Activated T-cell treated with anti-CD3 and anti-CD28 coated beads, Interleukin-2, amount 50 U/mL, for 4 hours (primary cell): ENCODE results near the gene AP1S3. TPM values are rescaled to one million over a fixed set of nuclear protein-coding genes. Genes with fewer than 3 reads are reported as not detected.

Source experiments
- ATAC-seq, 2 donors: fragments of 200-7000 bp; cut with Tn5 transposase; one replicate each; pipeline ENCODE4 v1.10.0; 2021
- DNase-seq: peaks from one replicate; pipeline ENCODE4 v3.0.0-alpha.2; 2020
- H3K27me3 Mint-ChIP-seq: one replicate; pipeline ENCODE4 v1.8.0; 2021; ENCODE audit warnings: low read depth, mixed read lengths
- H3K36me3 Mint-ChIP-seq: one replicate; pipeline ENCODE4 v1.8.0; 2022; ENCODE audit warnings: mixed read lengths; ENCODE audit not compliant: insufficient read depth
- H3K4me1 Mint-ChIP-seq: one replicate; pipeline ENCODE4 v1.8.0; 2021; ENCODE audit warnings: low read depth, mixed read lengths
- H3K4me3 Mint-ChIP-seq: one replicate; pipeline ENCODE4 v1.8.0; 2021; ENCODE audit warnings: mild to moderate bottlenecking, moderate library complexity, mixed read lengths
- H3K9me3 Mint-ChIP-seq: one replicate; pipeline ENCODE4 v1.8.0; 2021; ENCODE audit warnings: mixed read lengths
- total RNA-seq, 3 donors: library from RNA; stranded (reverse); gene quantifications; one replicate each; pipeline ENCODE4 v1.2.1, GENCODE V29; 2021

AP1S3 gene
- total RNA-seq, 3 donors from 2014 or later = 18.0 to 19.9 (median 18.4) TPM

DNA sequence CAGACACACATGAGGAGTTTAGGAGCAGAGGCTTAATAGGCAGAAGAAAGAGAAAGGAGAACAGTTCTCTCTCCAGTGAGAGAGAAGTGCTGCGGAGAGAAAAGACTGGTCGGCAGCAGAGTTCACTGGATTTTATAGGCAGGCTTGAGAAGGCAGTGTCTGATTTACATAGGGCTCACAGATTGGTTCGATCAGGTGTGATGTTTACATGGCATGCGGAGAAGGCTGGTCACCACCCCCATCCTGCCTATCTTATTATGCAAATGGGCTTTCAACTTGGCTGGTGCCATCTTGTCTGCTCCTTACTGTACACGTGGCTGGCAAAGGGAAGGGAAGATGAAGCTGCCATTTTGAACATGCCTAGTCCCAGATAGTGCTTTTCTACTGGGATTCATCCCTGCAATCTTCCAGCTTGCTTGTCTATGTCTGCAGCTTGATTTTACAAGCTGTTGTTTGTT, 113.4 kb downstream of the AP1S3 start:
- DNase-seq = no peak
- Mint-ChIP-seq H3K36me3 (no peaks in the 10 kb centered on the region), H3K9me3 (no peaks in the 10 kb centered on the region), H3K4me1 (no peaks in the 10 kb centered on the region), H3K27me3 (no peaks in the 10 kb centered on the region), H3K4me3 (no peak overlapping the region)
- no peak for ATAC-seq

DNA sequence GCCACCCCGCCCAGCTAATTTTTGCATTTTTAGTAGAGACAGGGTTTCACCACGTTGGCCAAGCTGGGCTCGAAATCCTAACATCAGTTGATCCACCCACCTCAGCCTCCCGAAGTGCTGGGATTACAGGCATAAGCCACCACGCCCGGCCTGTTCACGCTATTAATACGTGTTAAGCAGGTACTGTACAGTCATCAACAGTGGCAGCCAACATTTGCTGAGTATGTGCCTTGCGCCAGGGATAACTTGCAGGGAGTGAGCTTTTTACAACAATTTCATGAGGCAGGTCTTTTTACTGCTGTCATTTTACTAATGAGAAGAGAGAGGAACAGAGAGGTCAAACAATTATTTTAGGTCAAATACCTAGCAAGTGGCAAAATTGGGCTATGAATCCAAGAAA, 115.2 kb downstream of the AP1S3 start:
- DNase-seq (no peak), ATAC-seq (no peak)
- Mint-ChIP-seq H3K9me3 (no peaks in the 10 kb centered on the region), H3K4me1 (no peaks in the 10 kb centered on the region), H3K27me3 (no peaks in the 10 kb centered on the region), H3K4me3 (no peak overlapping the region), H3K36me3 (no peaks in the 10 kb centered on the region)

DNA sequence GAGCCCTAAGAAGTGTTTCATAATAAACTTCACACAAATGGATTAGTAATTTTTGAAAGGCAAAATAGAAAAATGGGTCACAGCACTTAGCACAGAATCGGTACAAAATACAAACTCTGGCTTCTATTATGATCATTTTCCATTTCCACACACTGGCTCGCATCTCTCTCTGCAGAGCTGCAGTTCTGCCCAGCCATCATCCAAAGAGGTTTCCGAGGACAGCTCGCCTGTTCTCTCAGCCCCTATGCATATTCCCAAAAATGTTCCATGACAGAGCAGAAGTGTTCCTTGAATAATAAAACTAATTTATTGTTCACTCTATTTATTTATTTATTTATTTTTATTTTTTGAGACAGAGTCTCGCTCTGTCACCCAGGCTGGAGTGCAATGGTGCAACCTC, 115.6 kb downstream of the AP1S3 start:
- DNase-seq (no peak), ATAC-seq (no peak)
- no peak overlapping the region for H3K4me3 Mint-ChIP-seq
- no peaks in the 10 kb centered on the region for H3K36me3 Mint-ChIP-seq
- no peaks in the 10 kb centered on the region for H3K4me1 Mint-ChIP-seq
- H3K9me3 Mint-ChIP-seq = no peaks in the 10 kb centered on the region
- no peaks in the 10 kb centered on the region for H3K27me3 Mint-ChIP-seq

DNA sequence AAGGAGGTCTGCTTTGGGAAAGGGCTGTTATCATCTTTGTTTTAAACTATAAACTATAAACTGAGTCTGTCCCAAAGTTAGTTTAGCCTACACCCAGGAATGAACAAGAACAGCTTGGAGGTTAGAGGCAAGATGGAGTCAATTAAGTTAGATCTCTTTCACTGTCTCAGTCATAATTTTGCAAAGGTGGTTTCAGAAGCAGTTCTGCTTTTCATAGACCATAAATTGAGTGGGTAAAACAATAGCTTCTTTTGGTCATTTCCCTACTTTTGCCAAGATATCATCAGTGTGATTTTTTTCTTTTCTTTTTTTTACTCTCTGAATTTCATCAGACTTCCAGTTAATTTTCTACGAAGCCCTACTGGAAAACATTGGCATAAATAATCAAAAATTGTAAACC, 117.0 kb downstream of the AP1S3 start:
- Mint-ChIP-seq H3K4me1 (no peaks in the 10 kb centered on the region), H3K4me3 (no peak overlapping the region), H3K36me3 (no peaks in the 10 kb centered on the region), H3K9me3 (no peaks in the 10 kb centered on the region), H3K27me3 (no peaks in the 10 kb centered on the region)
- DNase-seq (no peak), ATAC-seq (no peak)

DNA sequence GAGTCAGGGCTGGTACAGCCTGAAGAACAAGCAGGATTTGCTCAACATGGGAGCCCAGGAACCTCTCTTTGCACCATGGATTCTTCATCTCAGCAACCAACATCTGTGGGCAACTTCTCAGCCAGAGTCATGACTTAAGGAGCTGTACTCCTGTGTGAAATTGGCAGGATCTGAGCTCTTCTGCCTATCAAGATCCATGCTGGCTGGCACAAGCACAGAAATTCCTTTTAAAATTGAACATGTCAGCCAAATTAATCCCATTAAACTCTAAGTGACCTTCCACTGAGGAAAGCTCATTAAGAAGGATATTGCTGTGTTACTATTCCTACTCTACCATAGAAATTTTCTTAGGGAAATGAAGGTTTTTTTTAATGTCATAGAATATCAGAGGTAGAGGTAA, 124.7 kb downstream of the AP1S3 start:
- ATAC-seq = no peak
- H3K36me3 Mint-ChIP-seq = no peaks in the 10 kb centered on the region
- no peak overlapping the region for H3K4me3 Mint-ChIP-seq
- H3K9me3 Mint-ChIP-seq = no peaks in the 10 kb centered on the region
- no peaks in the 10 kb centered on the region for H3K4me1 Mint-ChIP-seq
- no peak for DNase-seq
- H3K27me3 Mint-ChIP-seq = no peaks in the 10 kb centered on the region

DNA sequence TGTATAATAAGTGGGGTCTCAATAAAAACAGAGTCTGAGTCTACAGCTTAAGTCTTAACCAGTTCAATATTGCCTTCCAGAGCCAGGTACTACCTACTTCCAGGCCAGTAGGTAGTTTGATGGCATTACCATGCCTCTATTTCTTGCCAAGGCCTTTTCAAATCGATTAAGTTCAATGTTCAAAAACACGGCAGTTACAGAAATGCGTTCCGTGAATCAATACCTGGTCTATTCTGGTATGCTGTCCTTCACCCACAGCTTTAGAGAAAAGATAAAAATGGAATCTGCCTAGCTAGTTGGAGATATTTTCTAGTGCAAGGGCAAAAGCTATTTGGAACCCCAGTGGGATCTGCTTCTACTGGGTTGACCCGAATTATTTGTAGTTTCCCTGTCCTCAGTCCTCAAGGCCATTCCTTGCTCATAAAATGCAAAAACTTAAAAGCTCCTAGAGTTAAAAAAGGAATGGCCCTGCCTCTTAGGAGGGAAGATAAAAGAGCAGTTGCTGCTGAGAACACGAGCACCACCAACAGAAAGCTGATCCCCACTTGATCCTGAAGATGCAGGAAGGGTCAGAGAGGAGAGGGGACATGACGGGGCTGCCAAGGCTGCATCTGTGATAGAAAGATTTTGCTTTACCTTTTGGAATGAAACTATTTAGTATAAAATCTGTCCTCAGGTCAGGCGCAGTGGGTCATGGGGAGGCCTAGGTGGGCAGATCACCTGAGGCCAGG, 125.6 kb downstream of the AP1S3 start:
- Mint-ChIP-seq H3K4me3 (no peak overlapping the region), H3K4me1 (no peaks in the 10 kb centered on the region), H3K27me3 (no peaks in the 10 kb centered on the region), H3K36me3 (no peaks in the 10 kb centered on the region), H3K9me3 (no peaks in the 10 kb centered on the region)
- DNase-seq (no peak), ATAC-seq (no peak)

Other genes starting within 250 kb of the AP1S3 start
- gene SCG2, start 235.2 kb downstream of the AP1S3 start, total RNA-seq = not detected
- gene WDFY1, start 107.8 kb upstream of the AP1S3 start, total RNA-seq = 10 to 100 TPM; 21.3 to 32.8 (median 23.2) TPM
- gene MRPL44, start 119.9 kb upstream of the AP1S3 start, total RNA-seq = 10 to 100 TPM; 41.2 to 44.1 (median 41.7) TPM
- gene SERPINE2, start 201.7 kb upstream of the AP1S3 start, total RNA-seq = 10 to 100 TPM in 2 of 3 donors, 1 to 10 TPM in 1; 9.8 to 16.2 (median 15.9) TPM